Brain pericyte (primary cell): ENCODE results near the gene MT1H.
"Not testable (repeated sequence)": the region's sequence is repeated elsewhere in the genome, so short reads cannot be mapped to it uniquely, and the experiment has no call there.

ENCODE experiments used
- DNase-seq: peaks from one replicate; pipeline ENCODE4 v3.0.0-alpha.2; 2012; ENCODE audit warnings: low read depth, low spot score

MT1H gene

DNA sequence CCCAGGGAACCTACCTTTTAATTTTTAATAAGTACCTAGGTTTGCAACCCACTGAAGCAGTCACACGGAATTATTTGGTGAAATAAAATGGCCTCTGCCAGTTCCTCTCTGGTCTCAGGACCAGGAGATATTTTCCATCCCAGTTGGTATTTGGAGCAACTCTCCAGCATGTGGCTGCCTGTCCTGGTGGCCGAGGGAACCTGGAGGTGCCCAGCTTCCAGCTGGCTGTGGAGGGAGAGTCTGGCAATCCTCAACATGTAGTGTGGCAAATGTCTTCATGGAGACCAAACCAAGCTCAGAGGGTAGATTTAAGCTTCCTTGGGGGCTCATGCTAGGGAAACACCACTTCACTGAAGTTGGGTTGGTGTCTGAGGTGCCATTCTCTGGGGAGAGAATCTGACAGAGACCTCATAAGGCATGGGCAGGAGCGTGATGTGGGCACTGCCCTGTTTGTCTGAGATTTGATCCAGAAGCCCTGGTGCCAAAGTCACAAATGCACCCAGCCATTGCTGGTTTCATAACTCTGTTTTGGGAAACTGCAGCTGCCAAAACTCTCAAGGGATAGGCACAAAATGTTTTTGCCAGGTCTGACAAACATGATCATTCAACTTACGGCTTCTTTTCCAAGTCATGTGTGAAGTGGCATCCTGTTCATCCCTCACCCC is 15.4 kb downstream of the MT1H start:
- no peak for DNase-seq

GRCh38 chr16:56686758-56687157 is 17.1 kb downstream of the MT1H start:
- no peak for DNase-seq

DNA sequence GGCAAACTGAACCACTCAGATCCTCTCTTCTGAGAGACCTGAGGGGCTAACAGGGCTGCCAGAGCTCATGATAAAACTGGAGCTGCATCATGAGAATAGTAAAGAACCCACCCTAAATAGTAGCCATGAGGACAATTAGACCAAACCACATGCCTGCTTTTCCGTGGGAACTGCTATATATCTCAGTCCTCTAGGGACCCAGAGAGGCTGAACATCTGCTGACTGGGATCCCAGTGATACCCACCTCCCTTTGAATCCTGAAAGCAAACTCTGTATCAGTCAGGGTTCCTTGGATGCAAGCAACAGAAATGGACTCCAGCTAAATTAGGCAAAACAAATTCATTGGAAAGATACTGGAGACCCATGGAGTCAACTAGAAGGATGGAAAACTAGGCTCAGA is 19.1 kb downstream of the MT1H start:
- DNase-seq = no peak

DNA sequence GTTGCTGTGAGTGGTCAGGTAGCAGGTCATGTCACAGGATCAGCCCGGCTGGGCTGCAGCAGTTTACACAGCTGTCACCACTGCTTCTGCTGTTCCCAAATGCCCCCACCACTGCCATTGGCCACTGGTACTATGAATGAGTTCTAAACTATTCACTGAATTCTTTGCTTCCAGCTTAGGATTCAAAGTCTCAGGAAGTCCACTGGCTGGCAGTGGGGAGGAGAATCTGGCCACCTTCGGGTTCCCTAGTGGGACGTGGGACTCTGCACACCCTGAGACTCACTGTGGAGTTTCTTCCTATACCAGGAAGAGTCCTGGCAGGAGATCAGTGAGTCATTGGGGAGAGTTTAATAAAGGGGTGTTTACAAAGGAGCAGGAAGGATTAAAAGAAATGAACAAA is 19.6 kb downstream of the MT1H start:
- DNase-seq = no peak

GRCh38 chr16:56690420-56691122 is 21.0 kb downstream of the MT1H start:
- DNase-seq = no peak

- no peak for DNase-seq
Measured at GRCh38 chr16:56691885-56692284, 22.3 kb downstream of the MT1H start.

DNA sequence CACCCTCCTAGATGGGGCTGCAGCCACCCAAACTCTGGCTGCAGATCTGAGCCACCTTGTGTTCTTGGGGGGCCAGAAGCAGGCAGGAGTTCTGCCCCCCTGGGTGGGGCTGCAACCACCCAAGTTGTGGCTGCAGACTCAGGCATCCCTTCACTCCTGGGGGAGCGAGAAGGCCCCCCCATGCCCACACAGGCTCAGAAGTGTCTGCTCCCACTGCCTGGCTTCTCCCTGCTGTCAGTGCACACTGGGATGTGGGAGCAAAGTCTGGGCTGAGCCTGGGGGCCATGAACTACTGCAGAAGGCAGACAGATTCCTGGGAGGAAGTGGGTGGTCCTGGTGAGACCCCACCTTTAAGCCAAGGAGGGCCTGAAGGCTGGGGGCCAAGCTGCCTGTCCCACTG is 25.6 kb downstream of the MT1H start:
- DNase-seq = no peak

DNA sequence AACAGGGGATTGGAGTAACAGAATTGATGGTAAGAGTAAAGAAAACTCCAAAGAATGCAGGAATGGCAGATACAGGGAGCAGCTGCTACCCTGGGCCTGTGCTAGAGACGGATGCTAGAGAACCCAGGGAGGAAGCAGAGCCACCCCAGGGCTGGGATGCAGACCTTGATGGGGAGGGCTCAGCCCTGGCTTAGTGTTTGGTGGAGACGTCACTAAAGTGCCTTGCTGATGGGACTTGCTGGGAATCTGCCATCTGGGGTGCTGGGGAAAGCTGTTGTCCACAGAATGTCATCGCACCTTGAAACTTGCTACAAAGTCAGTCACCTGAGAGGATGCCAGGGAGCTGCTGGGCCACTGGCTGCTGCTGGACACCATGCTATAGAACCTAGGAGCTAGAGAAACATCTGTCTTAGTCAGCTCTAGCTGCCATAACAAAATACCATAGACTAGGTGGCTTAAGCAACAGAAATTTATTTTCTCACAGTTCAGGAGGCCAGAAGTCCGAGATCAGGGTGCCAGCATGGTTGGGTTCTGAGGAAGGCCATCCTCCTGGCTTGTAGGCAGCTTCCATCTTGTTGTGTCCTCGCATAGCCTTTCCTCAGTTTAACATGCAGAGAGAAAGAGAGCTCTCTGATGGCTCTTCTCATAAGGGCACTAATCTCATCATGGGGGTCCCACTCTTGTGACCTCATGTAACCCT is 28.0 kb downstream of the MT1H start:
- DNase-seq = no peak

DNA sequence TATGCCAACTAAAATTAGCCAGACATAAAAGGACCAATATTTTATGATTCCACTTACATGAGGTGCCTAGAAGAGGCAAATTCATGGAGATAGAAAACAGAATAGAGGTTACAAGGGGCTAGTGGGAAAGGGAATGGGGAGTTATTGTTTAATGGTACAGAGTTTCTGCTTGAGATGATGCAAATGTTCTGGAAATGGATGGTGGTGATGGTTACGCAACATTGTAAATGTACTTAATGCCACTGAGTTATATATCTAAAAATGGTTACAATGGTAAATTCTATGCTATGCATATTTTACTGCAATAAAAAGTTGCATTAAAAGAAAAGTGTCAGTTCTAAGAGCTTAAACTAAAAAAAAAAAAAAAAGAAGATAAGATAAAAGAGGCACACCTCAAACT is 30.6 kb downstream of the MT1H start:
- DNase-seq = no peak

DNA sequence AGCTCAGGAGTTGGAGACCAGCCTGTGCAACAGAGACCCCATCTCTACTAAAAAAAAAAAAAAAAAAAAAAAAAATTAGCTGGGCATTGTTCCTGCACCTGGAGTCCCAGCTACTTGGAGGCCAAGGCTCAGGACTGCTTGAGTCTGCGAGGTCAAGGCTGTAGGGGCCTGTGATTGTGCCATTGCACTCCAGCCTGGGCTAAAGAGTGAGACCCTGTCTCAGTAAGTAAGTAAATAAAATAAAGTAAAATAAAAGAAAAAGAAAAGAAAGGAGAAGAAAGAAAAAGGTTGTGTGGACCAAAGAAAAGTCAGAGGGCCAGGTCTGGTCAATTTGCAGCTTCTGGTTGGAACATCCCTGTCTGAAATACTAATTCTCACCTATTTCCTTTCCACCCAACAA is 31.0 kb downstream of the MT1H start:
- no peak for DNase-seq

GRCh38 chr16:56701534-56701933 is 31.9 kb downstream of the MT1H start:
- no peak for DNase-seq

DNA sequence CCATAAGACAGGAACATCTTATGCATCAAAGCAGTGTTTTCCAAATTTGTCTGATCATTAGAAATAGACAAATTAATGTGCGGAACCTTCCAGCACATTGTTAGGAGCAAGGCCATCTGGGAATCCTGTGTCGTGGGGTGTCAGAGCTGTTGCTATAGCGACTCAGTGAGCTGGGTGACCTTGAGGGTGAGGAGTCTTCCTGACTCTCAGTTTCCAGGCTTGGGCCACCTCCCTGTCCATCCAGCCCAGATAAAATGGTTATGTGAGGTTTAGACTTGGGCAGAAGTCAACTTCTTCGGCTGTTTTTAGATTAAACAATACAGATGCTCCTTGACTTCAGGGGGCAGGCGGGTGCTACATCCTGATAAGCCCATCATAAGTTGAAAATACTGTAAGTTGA is 33.2 kb downstream of the MT1H start:
- DNase-seq = no peak

GRCh38 chr16:56708525-56709442 is 39.2 kb downstream of the MT1H start:
- DNase-seq = no peak

GRCh38 chr16:56709443-56710040 is 39.9 kb downstream of the MT1H start:
- no peak for DNase-seq

- no peak for DNase-seq
Measured at GRCh38 chr16:56710181-56710737, 40.6 kb downstream of the MT1H start.

DNA sequence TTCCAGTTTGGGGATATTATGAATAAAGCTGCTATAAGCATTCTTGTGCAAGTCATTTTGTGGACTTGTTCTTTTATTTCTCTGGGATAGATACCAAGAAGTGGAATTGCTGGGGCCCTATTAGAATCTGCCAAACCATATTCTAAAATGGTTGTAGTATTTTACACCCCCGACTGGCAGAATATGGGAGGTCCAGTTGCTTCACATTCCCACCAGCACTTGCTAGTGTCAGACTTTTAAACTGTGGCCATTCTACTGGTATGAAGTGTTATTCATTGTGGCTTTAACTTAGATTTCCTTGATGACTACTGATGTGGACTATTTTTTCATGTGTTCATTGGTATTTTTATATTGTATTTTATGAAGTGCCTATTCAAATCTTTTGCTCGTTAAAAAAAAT is 42.2 kb downstream of the MT1H start:
- no peak for DNase-seq

DNA sequence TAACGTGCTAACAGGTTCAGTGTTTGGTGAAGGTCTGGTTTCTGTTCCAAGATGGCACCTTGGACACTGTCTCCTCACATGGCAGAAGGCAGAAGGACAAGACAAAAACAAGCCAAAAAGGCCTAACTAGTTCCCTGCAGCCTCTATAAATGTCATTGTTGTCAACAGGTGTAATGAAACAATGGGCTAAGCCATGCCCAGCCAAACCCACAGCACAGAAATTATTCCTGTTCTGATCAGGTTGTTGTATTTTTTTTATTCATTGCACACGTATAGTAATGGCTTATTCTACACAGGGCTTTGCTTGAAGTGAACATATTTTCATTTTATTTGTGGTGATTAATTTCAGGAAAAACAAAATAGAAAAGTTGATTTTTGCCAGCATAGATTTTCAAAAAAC is 44.2 kb downstream of the MT1H start:
- DNase-seq = no peak

DNA sequence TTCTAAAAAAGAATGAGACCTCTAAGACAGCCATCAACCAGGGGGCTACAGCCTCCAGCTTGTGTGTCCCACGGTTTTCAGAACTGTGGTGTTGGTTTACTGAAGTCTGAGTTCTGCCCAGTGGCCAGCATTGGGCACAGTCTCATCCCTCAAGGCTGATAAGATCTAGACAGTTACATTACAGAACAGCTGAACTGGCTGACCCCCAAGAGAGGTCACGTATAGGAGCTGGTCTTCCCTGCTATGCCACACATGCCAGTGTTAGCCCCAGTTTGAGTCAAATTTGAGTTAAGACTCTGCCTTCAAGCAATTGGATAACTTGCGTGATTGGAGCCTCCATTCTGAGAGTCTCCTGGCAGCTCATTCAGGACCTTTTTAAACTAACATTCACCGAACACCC is 45.5 kb downstream of the MT1H start:
- DNase-seq = no peak

- DNase-seq = no peak
Measured at GRCh38 chr16:56716761-56717160, 47.1 kb downstream of the MT1H start.

DNA sequence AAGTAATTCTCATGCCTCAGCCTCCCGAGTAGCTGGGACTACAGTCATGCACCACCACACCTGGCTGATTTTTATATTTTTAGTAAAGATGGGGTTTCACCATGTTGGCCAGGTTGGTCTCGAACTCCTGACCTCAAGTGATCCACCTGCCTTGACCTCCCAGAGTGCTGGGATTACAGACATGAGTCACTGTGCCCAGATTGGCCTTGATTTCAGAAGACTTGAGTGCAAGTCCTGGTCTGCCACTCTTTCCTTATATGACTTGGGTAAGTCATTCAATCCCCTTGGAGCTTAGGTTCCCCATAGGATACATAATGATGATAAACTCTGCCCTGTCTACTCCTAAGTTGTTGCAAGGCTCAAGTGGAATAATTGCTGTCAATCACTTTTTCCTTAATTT is 47.9 kb downstream of the MT1H start:
- DNase-seq = not testable (repeated sequence)
